Measurements from ENCODE around the gene RPL22L1.
"Not testable (repeated sequence)": the region's sequence is repeated elsewhere in the genome, so short reads cannot be mapped to it uniquely, and the experiment has no call there.

RPL22L1 gene

GRCh38 chr3:170869645-170870593 lies at the start of gene RPL22L1:
RPL22L1 (minus strand) TSS chr3:170870195; CDS start chr3:170870167, 28 bp downstream.
- no peak for DNase-seq

- no peak for DNase-seq
These were observed 48.7 kb upstream of the RPL22L1 start for GRCh38 chr3:170918715-170919114.

- DNase-seq: no peak
These were observed 44.7 kb upstream of the RPL22L1 start for GRCh38 chr3:170914690-170915089.

GRCh38 chr3:170914212-170914611 lies 44.2 kb upstream of the RPL22L1 start:
- no peak for DNase-seq

- no peak for DNase-seq
These were observed 41.1 kb upstream of the RPL22L1 start for GRCh38 chr3:170911051-170911450.

- no peak for DNase-seq
These were observed 40.5 kb upstream of the RPL22L1 start for GRCh38 chr3:170910542-170910941.

- no peak for DNase-seq
These were observed 39.3 kb upstream of the RPL22L1 start for GRCh38 chr3:170909129-170909903.

- DNase-seq: peak; percentile 60 to 85
These were observed 38.5 kb upstream of the RPL22L1 start, which contains the start of gene EIF5A2 for GRCh38 chr3:170908235-170909116. EIF5A2 (minus strand) TSS chr3:170908637; CDS start chr3:170907806, 831 bp downstream.

- DNase-seq: no peak
These were observed 37.7 kb upstream of the RPL22L1 start for GRCh38 chr3:170907637-170908234.

- no peak for DNase-seq
These were observed 35.9 kb upstream of the RPL22L1 start for GRCh38 chr3:170905862-170906261.

- no peak for DNase-seq
These were observed 33.1 kb upstream of the RPL22L1 start for GRCh38 chr3:170903123-170903522.

GRCh38 chr3:170899455-170899854 lies 29.5 kb upstream of the RPL22L1 start:
- no peak for DNase-seq

GRCh38 chr3:170897978-170898377 lies 28.0 kb upstream of the RPL22L1 start:
- no peak for DNase-seq

- DNase-seq: not testable (repeated sequence)
These were observed 27.2 kb upstream of the RPL22L1 start for GRCh38 chr3:170897199-170897598.

GRCh38 chr3:170896781-170897180 lies 26.8 kb upstream of the RPL22L1 start:
- no peak for DNase-seq

GRCh38 chr3:170896333-170896732 lies 26.3 kb upstream of the RPL22L1 start:
- not testable (repeated sequence) for DNase-seq

- DNase-seq: no peak
These were observed 23.9 kb upstream of the RPL22L1 start for GRCh38 chr3:170893895-170894294.

- no peak for DNase-seq
These were observed 19.6 kb upstream of the RPL22L1 start for GRCh38 chr3:170889630-170890029.

- no peak for DNase-seq
These were observed 19.1 kb upstream of the RPL22L1 start for GRCh38 chr3:170889132-170889531.

- not testable (repeated sequence) for DNase-seq
These were observed 14.3 kb upstream of the RPL22L1 start for GRCh38 chr3:170884109-170884930.

- not testable (repeated sequence) for DNase-seq
These were observed 8.7 kb upstream of the RPL22L1 start for GRCh38 chr3:170878688-170879087.

Measured in bone marrow (tissue), 2 donors.